ENCODE data around the gene MAP6D1.

MAP6D1 gene

GRCh38 chr3:183818706-183819624, 6.4 kb downstream of the MAP6D1 start:
- no peak for TF ChIP-seq EZH2phosphoT487 (IDR thresholded peaks at IDR 0.05; ENCODE audit: borderline replicate concordance)
- TF ChIP-seq CTCF (conservative IDR thresholded peaks at IDR 0.05; ENCODE audit: low read length), result no peak
- H3K9me3 ChIP-seq (ENCODE audit: insufficient read depth, low read depth, low read length), result no peaks in the 10 kb centered on the region

GRCh38 chr3:183818041-183818620, 7.2 kb downstream of the MAP6D1 start:
- Histone ChIP-seq H3K9me3 (ENCODE audit: insufficient read depth, low read depth, low read length) (no peaks in the 10 kb centered on the region), H4K20me1 (ENCODE audit: insufficient read depth, low read length, poor library complexity, severe bottlenecking) (no peaks in the 10 kb centered on the region), H3K36me3 (ENCODE audit: insufficient read depth, low read length) (peaks cover 14% of the 10 kb centered on the region; the same call in 1 of the 2 replicates), H3K79me2 (ENCODE audit: insufficient read depth, low read length) (no peaks in the 10 kb centered on the region), H3F3A (ENCODE audit: low read depth) (no peaks in the 10 kb centered on the region), H2AFZ (ENCODE audit: low read length) (no peak overlapping the region), H3K4me2 (ENCODE audit: low read depth, low read length, poor library complexity, severe bottlenecking) (no peak overlapping the region), H3K9me2 (replicated peaks; ENCODE audit: low read depth, low read length) (no peaks in the 10 kb centered on the region), H3K4me1 (ENCODE audit: insufficient read depth, low read length, poor library complexity, severe bottlenecking) (no peaks in the 10 kb centered on the region), H3K27me3 (ENCODE audit: insufficient read depth, low read length, poor library complexity, severe bottlenecking) (no peaks in the 10 kb centered on the region), H3K4me3 (ENCODE audit: low read length, poor library complexity, severe bottlenecking) (no peak overlapping the region), H3K9ac (ENCODE audit: low read depth, low read length, poor library complexity, severe bottlenecking) (no peak overlapping the region)
- no peak for TF ChIP-seq CTCF (conservative IDR thresholded peaks at IDR 0.05; ENCODE audit: low read length)
- no peak for TF ChIP-seq EZH2phosphoT487 (IDR thresholded peaks at IDR 0.05; ENCODE audit: borderline replicate concordance)

More at GRCh38 chr3:183818706-183819624, 6.4 kb downstream of the MAP6D1 start:
- Histone ChIP-seq H3K4me2 (ENCODE audit: low read depth, low read length, poor library complexity, severe bottlenecking) (no peak overlapping the region), H3K9ac (ENCODE audit: low read depth, low read length, poor library complexity, severe bottlenecking) (no peak overlapping the region), H3K4me3 (ENCODE audit: low read length, poor library complexity, severe bottlenecking) (no peak overlapping the region), H3F3A (ENCODE audit: low read depth) (no peaks in the 10 kb centered on the region), H3K79me2 (ENCODE audit: insufficient read depth, low read length) (no peaks in the 10 kb centered on the region), H3K36me3 (ENCODE audit: insufficient read depth, low read length) (peaks cover 14% of the 10 kb centered on the region; the same call in 1 of the 2 replicates), H3K4me1 (ENCODE audit: insufficient read depth, low read length, poor library complexity, severe bottlenecking) (no peaks in the 10 kb centered on the region), H4K20me1 (ENCODE audit: insufficient read depth, low read length, poor library complexity, severe bottlenecking) (no peaks in the 10 kb centered on the region), H3K27me3 (ENCODE audit: insufficient read depth, low read length, poor library complexity, severe bottlenecking) (no peaks in the 10 kb centered on the region), H2AFZ (ENCODE audit: low read length) (no peak overlapping the region), H3K9me2 (replicated peaks; ENCODE audit: low read depth, low read length) (no peaks in the 10 kb centered on the region)

GRCh38 chr3:183817639-183818038, 7.7 kb downstream of the MAP6D1 start:
- Histone ChIP-seq H3K4me1 (ENCODE audit: insufficient read depth, low read length, poor library complexity, severe bottlenecking) (no peaks in the 10 kb centered on the region), H2AFZ (ENCODE audit: low read length) (no peak overlapping the region), H3K9ac (ENCODE audit: low read depth, low read length, poor library complexity, severe bottlenecking) (no peak overlapping the region), H3K9me3 (ENCODE audit: insufficient read depth, low read depth, low read length) (no peaks in the 10 kb centered on the region), H3K4me3 (ENCODE audit: low read length, poor library complexity, severe bottlenecking) (no peak overlapping the region), H3K9me2 (replicated peaks; ENCODE audit: low read depth, low read length) (no peaks in the 10 kb centered on the region), H3K79me2 (ENCODE audit: insufficient read depth, low read length) (no peaks in the 10 kb centered on the region), H3K27me3 (ENCODE audit: insufficient read depth, low read length, poor library complexity, severe bottlenecking) (no peaks in the 10 kb centered on the region), H3K4me2 (ENCODE audit: low read depth, low read length, poor library complexity, severe bottlenecking) (no peak overlapping the region), H3F3A (ENCODE audit: low read depth) (no peaks in the 10 kb centered on the region), H4K20me1 (ENCODE audit: insufficient read depth, low read length, poor library complexity, severe bottlenecking) (no peaks in the 10 kb centered on the region), H3K36me3 (ENCODE audit: insufficient read depth, low read length) (peaks cover 19% of the 10 kb centered on the region; the same call in 1 of the 2 replicates)
- TF ChIP-seq EZH2phosphoT487 (IDR thresholded peaks at IDR 0.05; ENCODE audit: borderline replicate concordance) (no peak), CTCF (conservative IDR thresholded peaks at IDR 0.05; ENCODE audit: low read length) (no peak)

Data from Loucy (cell line).